GM18858 (cell line): ENCODE data around the gene ASXL1.

ENCODE experiments used
- ATAC-seq: cut with Tn5 transposase; IDR thresholded peaks from one replicate; pipeline ENCODE4 v1.9.1; 2021; ENCODE audit not compliant: unreplicated experiment

Gene ASXL1

DNA sequence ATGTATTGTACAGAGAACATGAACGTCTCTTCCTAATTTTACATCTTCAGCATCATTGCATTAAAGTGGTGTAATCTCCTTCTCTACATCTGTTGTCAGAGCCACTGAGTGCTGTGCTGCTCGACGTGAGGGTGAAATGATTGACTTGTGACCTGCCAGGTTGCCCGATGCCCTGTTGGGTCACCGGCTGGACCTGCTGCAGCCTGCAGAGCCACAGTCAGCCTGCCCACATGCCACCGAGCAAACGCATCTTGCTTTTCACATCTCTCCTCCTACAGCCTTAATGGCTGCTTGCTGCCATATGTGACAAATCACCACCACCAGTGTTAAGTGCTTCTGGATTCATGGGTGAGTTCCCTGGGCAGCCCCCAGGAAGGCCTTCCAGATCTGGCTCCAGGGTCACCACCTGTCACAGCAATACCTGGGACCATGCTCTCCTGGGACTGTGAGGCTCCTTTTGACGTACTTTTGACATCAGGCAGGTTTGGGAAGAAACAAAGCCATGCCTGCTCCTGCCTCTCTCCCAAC is 80.3 kb downstream of the ASXL1 start:
- ATAC-seq, result no peak

- ATAC-seq, result no peak
Observed at GRCh38 chr20:32439132-32439829, 81.2 kb downstream of the ASXL1 start.

- no peak for ATAC-seq
Observed at GRCh38 chr20:32440069-32440757, 82.1 kb downstream of the ASXL1 start.

GRCh38 chr20:32440758-32441078 is 82.6 kb downstream of the ASXL1 start:
- no peak for ATAC-seq

GRCh38 chr20:32441638-32442037 is 83.5 kb downstream of the ASXL1 start:
- ATAC-seq, result no peak

DNA sequence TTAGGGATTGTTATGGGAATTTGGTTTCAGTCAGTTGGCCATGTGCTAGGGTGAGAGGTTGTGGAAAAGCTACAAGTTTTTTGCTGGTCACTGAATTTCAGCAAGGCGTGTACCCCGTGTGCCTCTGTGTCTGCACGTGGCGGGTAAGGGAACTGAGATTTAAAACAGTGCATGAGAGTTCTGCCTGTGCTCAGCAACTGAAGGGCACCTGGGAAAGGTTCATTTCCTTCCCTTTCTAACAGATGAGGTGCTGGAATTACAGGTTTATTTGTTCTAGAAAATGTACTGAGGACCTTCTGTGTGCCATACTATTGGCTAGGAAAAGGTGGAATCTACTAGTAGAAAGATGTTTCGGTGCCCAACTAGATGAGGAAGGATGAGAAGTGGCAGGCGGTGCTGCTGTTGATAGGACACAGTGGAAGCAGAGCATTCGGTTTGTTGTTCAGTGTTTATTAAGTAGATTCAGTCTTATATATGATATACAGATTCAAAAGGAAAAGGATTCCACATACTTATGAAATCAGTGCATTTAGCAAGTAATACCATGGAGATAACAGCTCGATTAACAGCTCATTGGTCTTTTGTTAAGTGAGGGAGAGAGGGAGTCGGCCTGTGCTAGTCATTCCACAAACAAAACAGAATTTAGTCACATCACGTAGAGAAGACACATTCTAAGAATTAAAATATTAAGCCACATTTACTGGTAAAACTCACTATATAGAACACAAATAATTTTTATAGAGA is 84.7 kb downstream of the ASXL1 start:
- ATAC-seq, result no peak

GRCh38 chr20:32443386-32443974 is 85.3 kb downstream of the ASXL1 start:
- no peak for ATAC-seq

GRCh38 chr20:32444474-32445220 is 86.5 kb downstream of the ASXL1 start:
- ATAC-seq, result no peak

DNA sequence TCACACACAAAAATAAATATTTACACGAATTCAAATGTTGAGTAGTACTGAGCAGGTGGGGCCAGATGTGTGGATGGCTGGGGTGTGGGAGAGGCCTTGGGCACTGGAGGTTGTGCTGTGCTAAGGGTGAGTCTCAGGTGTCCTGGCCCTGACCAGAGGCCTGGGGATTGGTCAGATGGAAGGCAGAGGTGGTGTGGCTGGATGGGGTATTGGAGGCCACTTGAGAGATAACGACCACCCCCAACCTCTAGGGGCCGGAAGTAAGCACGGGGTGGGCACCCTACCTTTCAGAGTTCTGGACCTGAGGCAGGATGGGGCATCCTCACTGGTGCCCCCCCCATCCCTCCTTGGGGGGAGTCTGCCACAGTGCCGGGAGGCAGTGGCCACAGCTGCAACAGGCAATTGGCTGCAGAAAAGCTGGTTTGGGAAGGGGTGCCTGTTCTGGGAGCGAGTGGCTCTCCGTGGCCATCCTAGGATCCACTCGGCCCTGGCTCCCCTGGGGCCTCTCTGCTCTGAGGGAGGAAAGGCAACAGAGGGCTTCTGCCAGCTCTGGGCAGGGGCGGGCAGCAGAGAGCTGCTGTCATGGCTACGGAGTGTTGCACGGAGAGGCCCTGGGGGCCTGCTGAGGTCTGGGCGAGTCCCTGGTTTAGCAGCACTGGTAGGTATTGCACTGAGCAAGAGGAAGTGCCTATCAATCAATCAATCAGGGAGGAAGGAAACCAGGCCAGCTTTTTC is 87.6 kb downstream of the ASXL1 start:
- ATAC-seq, result no peak

- no peak for ATAC-seq
Observed at GRCh38 chr20:32446301-32447100, 88.4 kb downstream of the ASXL1 start.

- ATAC-seq, result no peak
Observed at GRCh38 chr20:32447136-32448027, 89.3 kb downstream of the ASXL1 start.

DNA sequence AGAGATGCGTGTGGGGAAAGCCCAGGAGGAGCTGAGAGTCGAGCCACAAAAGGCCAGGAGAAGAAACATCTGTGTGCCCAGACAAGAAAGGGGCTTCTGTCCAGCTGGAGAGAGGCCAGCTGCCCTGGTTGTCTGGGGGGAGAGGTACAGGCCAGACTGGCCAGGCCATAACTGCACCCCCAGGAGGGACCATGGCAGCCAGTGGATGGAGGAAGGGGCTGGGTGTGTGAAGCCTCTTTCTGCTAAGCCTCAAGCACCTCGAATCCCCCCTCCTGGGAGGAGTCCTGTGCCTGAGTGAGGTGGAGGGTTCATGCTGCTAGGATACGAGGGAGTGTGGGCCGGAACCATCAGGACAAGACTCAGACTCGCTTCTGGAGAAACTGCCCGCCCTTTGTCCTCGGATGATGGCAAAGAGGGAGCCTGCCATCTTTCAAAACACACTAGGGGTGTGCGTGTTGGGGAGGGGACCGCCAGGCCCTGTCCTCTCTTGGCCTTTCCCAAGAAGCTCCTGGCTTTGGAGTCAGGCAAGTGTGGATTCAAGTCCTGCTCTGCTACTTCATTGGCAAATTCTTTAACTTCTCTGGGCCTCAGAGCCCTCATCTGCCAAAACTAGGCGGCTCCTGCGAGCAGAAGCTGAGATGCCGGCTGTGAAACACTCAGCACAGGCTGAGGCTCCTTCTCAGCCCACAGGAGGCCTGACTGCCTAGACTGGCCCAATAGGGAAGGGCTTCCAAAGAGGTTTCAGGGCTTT is 90.3 kb downstream of the ASXL1 start:
- no peak for ATAC-seq

DNA sequence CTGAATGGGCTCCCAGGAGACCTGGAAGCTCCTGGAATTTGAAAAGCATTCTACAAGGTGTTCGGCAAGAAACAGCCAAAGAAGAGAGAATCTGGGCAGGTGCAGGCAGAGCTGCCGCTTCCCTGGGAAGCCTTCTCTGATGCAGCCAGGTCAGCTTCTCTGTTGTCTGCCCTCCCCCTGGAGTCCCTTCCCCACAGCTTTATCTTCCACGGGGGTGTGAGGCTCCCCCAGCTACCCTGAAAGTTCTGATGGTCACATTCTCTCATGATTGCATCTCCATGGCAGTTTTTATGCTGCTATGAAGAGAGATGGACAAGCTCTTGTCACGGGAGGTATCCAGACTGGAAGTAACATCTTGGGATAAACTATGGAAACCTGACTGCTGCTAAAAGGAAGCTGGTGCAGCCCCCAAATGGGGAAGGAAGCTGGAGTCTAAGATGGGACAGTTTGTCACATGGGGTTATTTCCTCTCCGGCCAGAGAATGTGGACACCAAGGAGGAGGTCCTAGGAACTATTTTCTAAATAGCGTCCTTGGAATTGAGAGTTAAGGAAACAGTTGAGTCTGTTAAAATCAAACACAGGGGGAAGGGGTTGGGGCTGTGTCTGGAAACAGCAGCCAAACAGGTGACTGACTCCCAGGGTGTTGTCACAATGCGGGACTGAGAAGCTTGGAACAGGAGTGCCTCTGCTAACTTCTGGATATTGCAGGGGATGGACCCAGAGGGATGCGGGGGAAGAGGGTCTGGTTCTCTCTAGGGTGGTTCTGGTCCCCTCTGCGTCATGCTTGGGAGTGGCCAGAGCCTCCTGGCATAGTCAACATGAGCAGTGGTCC is 91.1 kb downstream of the ASXL1 start:
- ATAC-seq, result no peak

GRCh38 chr20:32449890-32450401 is 91.8 kb downstream of the ASXL1 start:
- ATAC-seq, result no peak

DNA sequence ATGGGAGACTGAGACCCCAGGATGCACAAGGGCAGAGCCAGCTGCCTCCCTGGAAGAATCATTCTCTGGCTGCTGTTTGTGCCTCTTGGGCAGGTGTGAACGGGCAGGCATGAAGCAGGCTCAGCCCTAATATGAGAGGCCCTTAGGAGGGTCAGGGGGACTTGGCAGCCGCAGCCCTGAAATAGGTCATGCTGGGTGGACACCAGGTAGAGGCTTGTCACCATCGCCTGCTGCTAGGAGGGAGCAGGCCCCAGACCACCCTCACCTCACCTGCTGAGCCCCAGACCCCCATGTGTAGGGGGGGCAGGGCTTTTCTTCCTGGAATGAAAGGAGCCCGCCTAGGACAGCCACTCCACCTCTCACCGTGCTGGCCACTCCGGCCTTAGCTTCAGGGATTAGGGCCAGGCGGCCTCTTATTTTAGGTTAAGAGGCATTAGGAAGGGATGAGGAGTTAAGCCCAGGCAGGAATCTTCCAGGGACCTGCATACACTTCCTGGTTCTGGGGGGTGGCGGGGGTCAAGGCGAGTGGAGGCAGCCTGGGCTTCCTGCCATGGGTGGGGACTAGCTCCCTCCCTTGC is 92.4 kb downstream of the ASXL1 start:
- no peak for ATAC-seq

DNA sequence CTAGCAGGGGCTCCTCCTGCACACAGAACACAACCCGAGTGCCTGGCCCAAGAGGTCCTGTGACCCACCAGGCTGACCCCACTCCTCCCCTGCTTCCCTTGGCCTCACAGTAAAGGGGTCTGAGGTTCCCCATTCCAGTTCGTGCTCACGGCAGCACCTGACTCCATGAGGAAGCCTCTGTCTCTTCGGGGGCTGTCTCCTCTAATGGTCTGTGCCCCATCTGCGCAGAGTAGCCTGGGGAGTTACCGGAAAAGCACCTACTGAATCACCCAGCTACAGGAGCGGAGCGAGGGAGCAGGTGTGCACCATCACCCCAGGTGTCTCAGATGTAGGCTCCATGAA is 93.2 kb downstream of the ASXL1 start:
- ATAC-seq, result no peak
